Fibroblast of skin of left biceps (primary cell): ENCODE measurements around the gene KCTD15.
"Not testable (repeated sequence)": the region's sequence is repeated elsewhere in the genome, so short reads cannot be mapped to it uniquely, and the experiment has no call there.

Experiments
- DNase-seq, 2 experiments: peaks; one replicate each; pipeline ENCODE4 v3.0.0-alpha.2; 2013; ENCODE audit warnings: low read depth in 2 of 2

KCTD15 gene

DNA sequence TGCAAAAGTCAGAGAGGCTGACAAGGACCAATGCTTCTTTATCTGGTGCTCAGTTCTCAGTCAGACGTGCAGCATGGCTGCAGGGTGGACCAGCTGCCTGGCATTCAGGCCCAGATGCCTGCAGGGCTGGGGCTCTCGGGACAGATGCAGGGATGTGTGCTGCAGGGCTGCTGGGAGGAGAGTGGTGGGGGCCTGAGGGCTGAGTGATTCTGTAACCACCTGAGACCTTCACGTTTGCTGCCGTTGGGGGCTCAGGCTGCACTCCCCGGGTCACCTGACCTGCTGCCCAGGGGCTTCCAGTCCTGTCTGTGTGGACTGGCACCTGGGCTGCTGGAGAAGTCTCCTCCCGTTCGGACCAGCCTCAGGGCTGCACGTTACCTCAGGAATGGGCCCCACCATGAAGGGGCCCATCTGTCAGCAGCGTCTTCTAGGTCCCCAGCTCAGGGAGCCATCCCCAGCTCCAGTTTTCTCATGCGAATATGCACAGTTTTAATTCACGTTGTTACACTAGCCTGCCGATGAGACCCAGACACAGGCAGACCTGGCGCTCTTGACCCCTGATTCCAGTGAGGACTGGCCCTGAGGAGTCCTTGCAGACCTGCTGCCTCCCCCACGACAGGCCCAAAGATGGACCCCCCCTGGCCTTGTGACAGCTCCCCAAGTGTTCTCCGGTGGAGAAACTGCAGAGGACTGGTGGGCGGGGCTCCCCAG lies 16.9 kb downstream of the KCTD15 start:
- no peak for DNase-seq

DNA sequence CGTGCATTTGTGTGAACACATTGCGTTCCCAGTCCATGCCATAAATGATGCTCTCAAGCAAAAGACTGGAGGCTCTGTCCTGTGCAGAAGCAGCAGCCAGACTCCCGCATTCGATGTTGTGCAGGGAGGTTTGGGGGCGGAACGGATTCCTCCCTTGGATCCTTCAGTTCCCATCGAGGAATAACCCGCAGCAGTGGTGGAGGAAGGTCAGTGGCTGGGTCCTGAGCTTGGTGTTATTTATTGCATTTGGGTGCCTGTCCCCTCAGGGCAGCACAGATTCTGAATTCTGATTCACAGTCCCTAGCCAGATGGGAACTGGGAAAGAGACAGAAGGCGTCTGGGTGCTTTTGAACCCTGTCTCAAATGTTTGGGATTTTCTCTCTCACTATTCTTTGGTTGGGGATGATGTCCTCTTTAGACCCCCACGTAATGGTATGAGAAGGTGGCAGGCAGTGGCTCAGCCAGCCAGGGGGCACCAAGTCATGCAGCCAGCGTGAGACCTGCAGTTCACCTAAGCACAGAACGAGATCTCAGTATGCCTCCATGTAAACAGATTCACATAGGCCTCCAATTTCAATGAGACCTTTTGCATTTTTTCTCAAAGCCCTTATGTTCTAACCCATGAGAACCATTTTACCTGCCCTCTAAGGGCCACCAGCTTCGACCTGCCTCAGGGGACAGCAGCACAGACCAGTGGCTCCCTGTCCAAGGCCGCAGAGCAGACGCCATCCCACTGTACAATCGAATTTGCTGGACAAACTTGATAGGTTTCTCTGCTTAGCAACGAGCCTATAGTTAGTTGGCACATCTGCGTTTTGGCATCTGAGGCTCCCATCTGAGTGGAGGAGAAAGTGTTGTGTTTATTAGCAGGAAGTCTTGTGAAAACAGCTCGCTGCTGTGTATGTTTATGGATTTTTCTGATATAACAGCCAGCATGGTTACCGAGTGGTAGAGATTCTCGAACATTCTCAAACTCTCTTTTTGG lies 17.8 kb downstream of the KCTD15 start:
- no peak for DNase-seq

GRCh38 chr19:33815380-33816340 lies 19.0 kb downstream of the KCTD15 start:
- DNase-seq = no peak

- no peak for DNase-seq
Measured at GRCh38 chr19:33818411-33818810, 21.7 kb downstream of the KCTD15 start.

GRCh38 chr19:33819078-33819477 lies 22.4 kb downstream of the KCTD15 start:
- DNase-seq = not testable (repeated sequence)

GRCh38 chr19:33819506-33819879 lies 22.8 kb downstream of the KCTD15 start:
- no peak for DNase-seq

- no peak for DNase-seq
Measured at GRCh38 chr19:33819880-33820781, 23.5 kb downstream of the KCTD15 start.

DNA sequence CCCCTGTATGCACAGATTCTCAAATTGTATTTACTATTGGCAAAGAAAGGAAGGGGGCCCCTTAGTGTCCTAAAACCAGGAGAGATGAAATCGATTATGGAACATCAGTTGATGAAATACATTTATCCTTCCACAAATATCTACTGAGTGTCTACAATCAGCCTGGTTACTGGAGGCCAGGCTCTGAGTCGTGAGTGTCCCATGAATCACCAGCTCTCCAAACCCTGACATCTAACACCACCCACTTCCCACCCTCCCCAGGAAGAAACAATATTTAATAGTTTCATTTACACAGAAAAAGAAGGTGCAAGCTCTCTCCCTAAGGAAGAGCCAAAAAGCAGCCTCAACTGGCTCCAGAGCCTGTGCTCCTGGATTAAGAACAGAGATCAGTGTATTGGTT lies 25.2 kb downstream of the KCTD15 start:
- no peak for DNase-seq

DNA sequence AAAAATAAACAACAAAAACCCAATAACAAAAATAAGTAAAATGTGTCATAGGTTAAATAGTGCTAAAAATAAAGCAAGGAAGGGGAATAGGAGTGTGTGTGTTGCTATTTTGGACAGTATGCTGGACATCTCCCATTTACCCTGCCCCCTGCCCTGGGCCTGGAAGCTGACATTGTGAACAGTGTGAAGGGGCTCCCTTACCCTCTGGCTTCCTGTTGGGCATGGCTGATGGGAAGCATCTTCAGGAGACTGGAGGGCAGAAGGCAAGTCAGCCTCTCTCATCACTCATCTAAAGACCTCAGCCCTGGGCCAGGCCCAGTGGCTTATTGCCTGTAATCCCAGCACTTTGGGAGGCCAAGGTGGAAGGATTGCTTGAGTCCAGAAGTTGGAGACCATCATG lies 26.7 kb downstream of the KCTD15 start:
- DNase-seq = no peak

- no peak for DNase-seq
Measured at GRCh38 chr19:33825556-33825955, 28.9 kb downstream of the KCTD15 start.

DNA sequence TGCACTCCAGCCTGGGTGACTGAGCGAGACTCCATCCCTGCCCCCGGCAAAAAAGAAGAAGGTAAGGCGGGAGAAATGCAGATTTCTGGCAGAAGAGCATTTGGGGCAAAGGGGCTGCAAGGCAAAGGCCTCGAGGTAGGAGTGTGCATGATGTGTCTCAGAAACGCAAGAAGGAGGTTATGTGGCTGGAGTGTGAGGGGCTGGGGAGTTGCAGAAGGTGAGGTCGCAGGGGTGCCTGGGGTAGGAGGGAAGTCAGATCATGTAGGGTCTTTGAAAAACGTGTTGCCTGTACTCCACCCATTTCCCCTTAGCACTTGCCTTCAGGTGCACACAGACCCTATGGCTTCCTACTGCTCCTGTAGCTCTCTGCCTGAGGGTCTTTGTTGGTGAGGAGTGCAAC lies 29.9 kb downstream of the KCTD15 start:
- DNase-seq = no peak

DNA sequence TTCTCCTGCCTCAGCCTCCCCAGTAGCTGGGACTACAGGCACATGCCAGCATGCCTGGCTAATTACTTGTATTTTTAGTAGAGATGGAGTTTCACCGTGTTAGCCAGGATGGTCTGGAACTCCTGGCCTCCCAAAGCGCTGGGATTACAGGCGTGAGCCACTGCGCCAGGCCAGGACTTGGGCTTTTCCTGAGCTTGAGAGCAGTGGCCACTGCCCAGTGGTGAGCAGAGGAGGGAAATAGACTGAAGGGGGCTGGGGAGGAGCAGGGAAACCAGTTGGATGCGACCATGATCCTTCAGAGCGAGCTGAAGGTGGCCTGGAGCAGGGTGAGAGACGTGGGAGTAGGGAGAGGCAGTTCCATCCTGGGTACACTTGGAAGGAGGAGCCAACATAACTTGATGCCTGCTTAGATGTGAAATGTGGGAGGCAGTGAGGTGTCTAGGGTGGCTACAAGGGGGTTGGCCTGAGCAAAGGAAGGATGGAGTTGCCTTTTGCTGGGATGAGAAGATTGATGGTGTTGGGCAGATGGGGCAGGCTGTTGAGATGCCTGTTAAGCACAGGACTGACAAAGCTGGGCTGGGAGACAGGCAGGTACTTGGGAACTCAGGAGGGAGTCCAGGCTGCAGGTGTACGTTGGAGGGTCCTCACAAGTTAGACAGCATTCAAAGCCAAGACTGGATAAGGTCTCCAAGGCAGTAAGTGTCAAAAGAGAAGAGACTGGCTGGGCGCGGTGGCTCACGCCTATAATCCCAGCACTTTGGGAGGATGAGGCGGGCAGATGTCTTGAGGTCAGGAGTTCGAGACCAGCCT lies 31.8 kb downstream of the KCTD15 start:
- no peak for DNase-seq

DNA sequence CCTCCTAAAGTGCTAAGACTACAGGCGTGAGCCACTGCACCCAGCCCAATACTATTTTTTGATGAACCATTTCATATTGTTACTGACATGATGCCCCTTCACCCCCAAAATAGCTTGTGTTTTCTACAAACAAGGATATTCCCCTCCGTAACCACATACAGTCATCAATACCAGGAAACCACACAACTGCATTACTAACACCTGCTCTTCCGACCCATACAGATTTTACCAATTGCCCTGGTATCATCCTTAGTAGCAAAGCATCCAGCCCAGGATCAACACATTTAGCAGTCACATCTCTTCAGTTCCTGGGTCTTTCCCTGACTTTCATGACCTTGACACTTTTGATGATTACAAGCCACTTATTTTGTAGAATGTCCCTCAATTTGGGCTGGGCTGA lies 33.6 kb downstream of the KCTD15 start:
- DNase-seq = no peak

DNA sequence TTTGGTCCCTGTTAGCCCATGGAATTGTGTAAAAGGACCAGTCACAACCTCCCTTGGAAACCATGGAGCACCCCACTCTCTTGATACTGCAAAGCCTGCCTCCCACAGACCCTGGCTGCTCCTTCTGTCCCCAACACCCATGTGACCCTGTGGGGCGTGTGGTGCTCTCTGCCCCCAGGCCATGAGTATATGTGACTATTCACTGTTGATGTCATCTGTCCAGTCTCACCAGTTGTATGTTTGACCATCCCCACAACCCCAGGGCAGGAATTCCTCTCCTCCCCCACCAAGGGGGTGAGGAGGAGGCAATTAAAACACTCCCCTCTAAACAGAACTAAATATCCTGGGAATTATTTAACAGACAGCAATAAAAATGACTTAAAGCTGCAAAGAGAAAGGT lies 35.2 kb downstream of the KCTD15 start:
- DNase-seq = no peak

DNA sequence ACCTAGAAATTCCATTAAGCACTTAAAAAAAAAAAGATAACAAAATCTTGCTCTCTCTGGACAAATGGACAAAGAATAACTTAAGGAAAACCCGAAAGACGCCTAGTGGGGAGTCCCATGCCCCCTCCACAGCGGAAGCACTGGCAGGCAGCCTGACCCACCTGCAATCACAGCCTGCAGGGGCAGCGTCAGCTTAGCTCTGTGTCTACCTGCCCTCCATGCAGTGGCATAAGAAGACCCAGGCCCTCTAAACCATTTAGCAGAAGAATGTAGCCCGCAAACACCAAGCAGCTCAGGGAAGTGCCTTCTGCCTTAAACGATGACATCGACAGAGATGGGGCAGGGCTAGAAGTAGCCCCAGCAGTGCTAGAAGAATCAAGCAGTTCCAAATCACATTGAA lies 36.0 kb downstream of the KCTD15 start:
- DNase-seq = no peak

- DNase-seq = no peak
Measured at GRCh38 chr19:33840382-33840781, 43.7 kb downstream of the KCTD15 start.

DNA sequence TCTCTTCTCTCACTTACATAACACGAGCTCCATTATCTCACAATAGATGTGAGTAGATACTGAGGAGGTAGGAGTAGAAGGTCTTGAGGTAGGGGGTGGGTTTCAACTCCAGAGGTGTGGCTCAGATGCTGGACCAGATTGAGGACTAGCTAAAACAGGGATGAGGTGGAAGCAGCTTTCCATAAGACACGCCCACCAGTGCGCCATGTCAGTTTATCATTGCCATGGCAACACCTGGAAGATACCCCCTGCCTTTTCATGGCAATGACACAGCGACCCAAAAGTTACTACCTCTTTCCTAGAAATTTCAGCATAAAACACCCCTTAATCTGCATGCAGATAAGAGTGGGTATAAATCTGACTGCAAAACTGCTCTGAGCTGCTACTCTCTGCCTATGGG lies 44.1 kb downstream of the KCTD15 start:
- no peak for DNase-seq

GRCh38 chr19:33841685-33842084 lies 45.0 kb downstream of the KCTD15 start:
- no peak for DNase-seq

GRCh38 chr19:33844478-33844877 lies 47.8 kb downstream of the KCTD15 start:
- no peak for DNase-seq

DNA sequence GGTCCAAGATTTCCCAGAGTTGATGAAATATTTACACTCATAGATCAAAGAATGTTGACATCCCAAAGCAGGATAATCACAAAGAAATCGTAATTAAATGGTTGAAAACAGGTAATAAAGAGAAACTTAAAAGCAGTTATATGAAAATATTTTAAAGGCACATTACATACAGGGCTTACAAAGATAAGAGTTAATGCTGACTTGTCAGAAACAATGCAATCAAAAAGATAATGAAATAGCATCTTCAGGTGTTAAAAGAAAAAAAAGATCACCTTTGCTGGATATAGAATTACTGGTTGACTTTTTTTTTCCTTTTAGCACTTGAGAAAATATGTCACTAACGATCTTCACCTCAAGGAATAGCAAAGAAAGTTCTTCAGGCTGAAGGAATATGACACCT lies 48.8 kb downstream of the KCTD15 start:
- DNase-seq = no peak
